Measurements from ENCODE around the gene NOC4L.

The NOC4L gene

GRCh38 chr12:132163041-132163910 lies 19.0 kb downstream of the NOC4L start:
- Histone ChIP-seq H3K36me3 (ENCODE audit: control insufficient read depth in 2 of 2, insufficient read depth in 2 of 2, low read length in 2 of 2) (no peaks in the 10 kb centered on the region), H3K9me3 (ENCODE audit: control insufficient read depth in 2 of 2, low read length in 2 of 2) (no peaks in the 10 kb centered on the region), H3K9ac (ENCODE audit: low read depth in 1 of 2, low read length in 2 of 2) (no peak overlapping the region), H3K4me1 (ENCODE audit: control insufficient read depth in 2 of 2, insufficient read depth in 2 of 2, low read length in 2 of 2) (no peaks in the 10 kb centered on the region), H3K27ac (ENCODE audit: low read depth in 2 of 2, low read length in 2 of 2) (no peak overlapping the region), H3K4me3 (ENCODE audit: low read length in 2 of 2) (no peak overlapping the region), H3K27me3 (ENCODE audit: control insufficient read depth in 2 of 2, insufficient read depth in 2 of 2, low read length in 2 of 2) (no peaks in the 10 kb centered on the region)

- H3K9me3 ChIP-seq (ENCODE audit: control insufficient read depth in 2 of 2, low read length in 2 of 2): no peaks in the 10 kb centered on the region
- no peak overlapping the region for H3K4me3 ChIP-seq (ENCODE audit: low read length in 2 of 2)
- H3K27me3 ChIP-seq (ENCODE audit: control insufficient read depth in 2 of 2, insufficient read depth in 2 of 2, low read length in 2 of 2): no peaks in the 10 kb centered on the region
- no peak overlapping the region for H3K27ac ChIP-seq (ENCODE audit: low read depth in 2 of 2, low read length in 2 of 2)
- H3K9ac ChIP-seq (ENCODE audit: low read depth in 1 of 2, low read length in 2 of 2): no peak overlapping the region
- no peaks in the 10 kb centered on the region for H3K36me3 ChIP-seq (ENCODE audit: control insufficient read depth in 2 of 2, insufficient read depth in 2 of 2, low read length in 2 of 2)
- H3K4me1 ChIP-seq (ENCODE audit: control insufficient read depth in 2 of 2, insufficient read depth in 2 of 2, low read length in 2 of 2): no peaks in the 10 kb centered on the region
These were observed 19.6 kb downstream of the NOC4L start for GRCh38 chr12:132163911-132164288.

- Histone ChIP-seq H3K27me3 (ENCODE audit: control insufficient read depth in 2 of 2, insufficient read depth in 2 of 2, low read length in 2 of 2) (no peaks in the 10 kb centered on the region), H3K4me3 (ENCODE audit: low read length in 2 of 2) (no peak overlapping the region), H3K27ac (ENCODE audit: low read depth in 2 of 2, low read length in 2 of 2) (no peak overlapping the region), H3K9me3 (ENCODE audit: control insufficient read depth in 2 of 2, low read length in 2 of 2) (no peaks in the 10 kb centered on the region), H3K9ac (ENCODE audit: low read depth in 1 of 2, low read length in 2 of 2) (no peak overlapping the region), H3K36me3 (ENCODE audit: control insufficient read depth in 2 of 2, insufficient read depth in 2 of 2, low read length in 2 of 2) (no peaks in the 10 kb centered on the region), H3K4me1 (ENCODE audit: control insufficient read depth in 2 of 2, insufficient read depth in 2 of 2, low read length in 2 of 2) (no peaks in the 10 kb centered on the region)
These were observed 20.2 kb downstream of the NOC4L start for GRCh38 chr12:132164426-132164825.

- H3K9ac ChIP-seq (ENCODE audit: low read depth in 1 of 2, low read length in 2 of 2): no peak overlapping the region
- no peaks in the 10 kb centered on the region for H3K27me3 ChIP-seq (ENCODE audit: control insufficient read depth in 2 of 2, insufficient read depth in 2 of 2, low read length in 2 of 2)
These were observed 21.3 kb downstream of the NOC4L start for GRCh38 chr12:132165584-132165983.

GRCh38 chr12:132166093-132166492 lies 21.8 kb downstream of the NOC4L start:
- H3K36me3 ChIP-seq (ENCODE audit: control insufficient read depth in 2 of 2, insufficient read depth in 2 of 2, low read length in 2 of 2): no peaks in the 10 kb centered on the region
- no peak overlapping the region for H3K4me3 ChIP-seq (ENCODE audit: low read length in 2 of 2)
- no peak overlapping the region for H3K9ac ChIP-seq (ENCODE audit: low read depth in 1 of 2, low read length in 2 of 2)
- H3K27me3 ChIP-seq (ENCODE audit: control insufficient read depth in 2 of 2, insufficient read depth in 2 of 2, low read length in 2 of 2): no peaks in the 10 kb centered on the region
- no peaks in the 10 kb centered on the region for H3K9me3 ChIP-seq (ENCODE audit: control insufficient read depth in 2 of 2, low read length in 2 of 2)
- H3K4me1 ChIP-seq (ENCODE audit: control insufficient read depth in 2 of 2, insufficient read depth in 2 of 2, low read length in 2 of 2): no peaks in the 10 kb centered on the region
- H3K27ac ChIP-seq (ENCODE audit: low read depth in 2 of 2, low read length in 2 of 2): no peak overlapping the region

More at GRCh38 chr12:132165584-132165983, 21.3 kb downstream of the NOC4L start:
- Histone ChIP-seq H3K27ac (ENCODE audit: low read depth in 2 of 2, low read length in 2 of 2) (no peak overlapping the region), H3K36me3 (ENCODE audit: control insufficient read depth in 2 of 2, insufficient read depth in 2 of 2, low read length in 2 of 2) (no peaks in the 10 kb centered on the region), H3K4me1 (ENCODE audit: control insufficient read depth in 2 of 2, insufficient read depth in 2 of 2, low read length in 2 of 2) (no peaks in the 10 kb centered on the region), H3K9me3 (ENCODE audit: control insufficient read depth in 2 of 2, low read length in 2 of 2) (no peaks in the 10 kb centered on the region), H3K4me3 (ENCODE audit: low read length in 2 of 2) (no peak overlapping the region)

GRCh38 chr12:132166801-132167591 lies 22.7 kb downstream of the NOC4L start:
- Histone ChIP-seq H3K27me3 (ENCODE audit: control insufficient read depth in 2 of 2, insufficient read depth in 2 of 2, low read length in 2 of 2) (peaks cover 1 to 2% of the 10 kb centered on the region in 2 donors), H3K9me3 (ENCODE audit: control insufficient read depth in 2 of 2, low read length in 2 of 2) (no peaks in the 10 kb centered on the region), H3K36me3 (ENCODE audit: control insufficient read depth in 2 of 2, insufficient read depth in 2 of 2, low read length in 2 of 2) (no peaks in the 10 kb centered on the region), H3K4me3 (ENCODE audit: low read length in 2 of 2) (no peak overlapping the region), H3K9ac (ENCODE audit: low read depth in 1 of 2, low read length in 2 of 2) (no peak overlapping the region), H3K27ac (ENCODE audit: low read depth in 2 of 2, low read length in 2 of 2) (no peak overlapping the region), H3K4me1 (ENCODE audit: control insufficient read depth in 2 of 2, insufficient read depth in 2 of 2, low read length in 2 of 2) (no peaks in the 10 kb centered on the region)

GRCh38 chr12:132167611-132168310 lies 23.5 kb downstream of the NOC4L start:
- H3K36me3 ChIP-seq (ENCODE audit: control insufficient read depth in 2 of 2, insufficient read depth in 2 of 2, low read length in 2 of 2): no peaks in the 10 kb centered on the region
- H3K4me3 ChIP-seq (ENCODE audit: low read length in 2 of 2): no peak overlapping the region
- no peak overlapping the region for H3K9ac ChIP-seq (ENCODE audit: low read depth in 1 of 2, low read length in 2 of 2)
- H3K4me1 ChIP-seq (ENCODE audit: control insufficient read depth in 2 of 2, insufficient read depth in 2 of 2, low read length in 2 of 2): no peaks in the 10 kb centered on the region
- no peaks in the 10 kb centered on the region for H3K9me3 ChIP-seq (ENCODE audit: control insufficient read depth in 2 of 2, low read length in 2 of 2)
- H3K27me3 ChIP-seq (ENCODE audit: control insufficient read depth in 2 of 2, insufficient read depth in 2 of 2, low read length in 2 of 2): peaks cover 2 to 5% of the 10 kb centered on the region in 2 donors
- H3K27ac ChIP-seq (ENCODE audit: low read depth in 2 of 2, low read length in 2 of 2): no peak overlapping the region

- Histone ChIP-seq H3K27me3 (ENCODE audit: control insufficient read depth in 2 of 2, insufficient read depth in 2 of 2, low read length in 2 of 2) (peaks cover 2 to 5% of the 10 kb centered on the region in 2 donors), H3K36me3 (ENCODE audit: control insufficient read depth in 2 of 2, insufficient read depth in 2 of 2, low read length in 2 of 2) (no peaks in the 10 kb centered on the region), H3K9me3 (ENCODE audit: control insufficient read depth in 2 of 2, low read length in 2 of 2) (no peaks in the 10 kb centered on the region), H3K9ac (ENCODE audit: low read depth in 1 of 2, low read length in 2 of 2) (no peak overlapping the region), H3K4me1 (ENCODE audit: control insufficient read depth in 2 of 2, insufficient read depth in 2 of 2, low read length in 2 of 2) (no peaks in the 10 kb centered on the region), H3K4me3 (ENCODE audit: low read length in 2 of 2) (no peak overlapping the region), H3K27ac (ENCODE audit: low read depth in 2 of 2, low read length in 2 of 2) (no peak overlapping the region)
These were observed 24.2 kb downstream of the NOC4L start for GRCh38 chr12:132168311-132169031.

GRCh38 chr12:132169376-132169775 lies 25.1 kb downstream of the NOC4L start:
- Histone ChIP-seq H3K9me3 (ENCODE audit: control insufficient read depth in 2 of 2, low read length in 2 of 2) (no peaks in the 10 kb centered on the region), H3K4me3 (ENCODE audit: low read length in 2 of 2) (no peak overlapping the region), H3K27ac (ENCODE audit: low read depth in 2 of 2, low read length in 2 of 2) (no peak overlapping the region), H3K36me3 (ENCODE audit: control insufficient read depth in 2 of 2, insufficient read depth in 2 of 2, low read length in 2 of 2) (no peaks in the 10 kb centered on the region), H3K9ac (ENCODE audit: low read depth in 1 of 2, low read length in 2 of 2) (no peak overlapping the region), H3K4me1 (ENCODE audit: control insufficient read depth in 2 of 2, insufficient read depth in 2 of 2, low read length in 2 of 2) (no peaks in the 10 kb centered on the region), H3K27me3 (ENCODE audit: control insufficient read depth in 2 of 2, insufficient read depth in 2 of 2, low read length in 2 of 2) (peaks cover 2 to 5% of the 10 kb centered on the region in 2 donors)
